Omental fat pad (tissue), 4 donors: ENCODE data around the gene AGAP1. TPM values are rescaled to one million over a fixed set of nuclear protein-coding genes. Genes with fewer than 3 reads are reported as not detected.

Source experiments
- ATAC-seq: fragments of 150-250 bp; one replicate; pipeline ENCODE4 v1.9.1; 2016; ENCODE audit warnings: mild to moderate bottlenecking, moderate library complexity; ENCODE audit not compliant: low FRiP score
- DNase-seq: peaks from one replicate; pipeline ENCODE4 v3.0.0-alpha.2; 2019; ENCODE audit warnings: low spot score
- CTCF ChIP-seq, 3 donors: fragments of 450-650 bp; IDR thresholded peaks; one replicate each; pipeline ENCODE4 v1.5.1; 2016 to 2017; ENCODE audit warnings: antibody characterized with exemption in 3 of 3, mild to moderate bottlenecking in 3 of 3, moderate library complexity in 2 of 3
- total RNA-seq, 4 donors: library from RNA; depleted of rRNA; stranded (reverse); fragments of >200 nt; gene quantifications; one replicate each; pipeline ENCODE4 v1.1.0, GENCODE V29; 2016

Gene AGAP1
- total RNA-seq, 4 donors from 2014 or later: 15.5 to 24.3 (median 16.2) TPM

- no peak for TF ChIP-seq CTCF (IDR thresholded peaks at IDR 0.05)
- ATAC-seq (no peak), DNase-seq (no peak)
Measured at GRCh38 chr2:236106761-236107160, 612.9 kb downstream of the AGAP1 start.

- no peak for ATAC-seq
- DNase-seq: no peak
- no peak for TF ChIP-seq CTCF (IDR thresholded peaks at IDR 0.05)
Measured at GRCh38 chr2:236107536-236107935, 613.7 kb downstream of the AGAP1 start.

GRCh38 chr2:236107942-236108625 is 614.2 kb downstream of the AGAP1 start:
- no peak for DNase-seq
- TF ChIP-seq CTCF (IDR thresholded peaks at IDR 0.05): no peak
- no peak for ATAC-seq

DNA sequence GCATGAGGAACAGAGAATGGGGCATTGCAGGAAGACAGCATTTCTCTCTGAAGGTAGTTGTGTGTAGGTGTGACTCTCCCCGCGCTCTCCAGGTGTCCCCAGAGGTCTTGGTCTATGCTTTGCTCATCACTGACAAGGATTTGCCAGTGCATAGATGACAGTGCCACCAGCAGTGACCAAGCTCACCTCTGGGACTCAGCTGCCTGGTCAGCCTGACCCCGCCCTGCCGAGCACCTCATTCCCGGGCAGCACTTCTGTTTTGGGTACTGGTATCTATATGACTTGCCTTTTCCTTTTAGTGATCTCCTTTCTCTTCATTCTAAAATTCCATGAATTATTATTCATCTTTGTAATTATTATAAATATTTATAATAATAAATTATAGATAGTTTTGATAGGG is 615.2 kb downstream of the AGAP1 start:
- no peak for ATAC-seq

GRCh38 chr2:236109473-236109872 is 615.6 kb downstream of the AGAP1 start:
- ATAC-seq (no peak), DNase-seq (no peak)
- no peak for TF ChIP-seq CTCF (IDR thresholded peaks at IDR 0.05)

More for the DNA sequence above, 615.2 kb downstream of the AGAP1 start:
- DNase-seq: no peak
- no peak for TF ChIP-seq CTCF (IDR thresholded peaks at IDR 0.05)

DNA sequence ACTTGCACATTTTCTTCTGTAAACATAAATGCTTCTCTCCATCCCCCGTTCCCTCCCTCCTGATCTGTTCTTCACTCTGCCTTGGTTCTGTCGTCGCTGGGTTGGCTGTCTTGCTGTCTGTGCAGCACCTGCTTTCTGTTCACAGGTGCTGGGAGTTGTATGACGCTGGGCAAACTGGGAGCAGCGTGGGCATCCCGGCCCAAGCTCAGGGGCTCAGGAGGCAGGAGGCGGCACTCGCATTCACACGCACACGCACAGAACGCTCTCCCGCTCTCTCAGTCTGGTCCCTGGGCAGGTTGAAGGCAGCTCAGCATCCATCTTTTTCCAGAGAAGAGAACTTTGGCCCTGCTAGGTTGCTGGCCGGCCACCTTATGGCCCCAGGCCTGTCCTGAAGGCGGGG is 618.6 kb downstream of the AGAP1 start:
- no peak for DNase-seq
- no peak for ATAC-seq
- TF ChIP-seq CTCF (IDR thresholded peaks at IDR 0.05): no peak

DNA sequence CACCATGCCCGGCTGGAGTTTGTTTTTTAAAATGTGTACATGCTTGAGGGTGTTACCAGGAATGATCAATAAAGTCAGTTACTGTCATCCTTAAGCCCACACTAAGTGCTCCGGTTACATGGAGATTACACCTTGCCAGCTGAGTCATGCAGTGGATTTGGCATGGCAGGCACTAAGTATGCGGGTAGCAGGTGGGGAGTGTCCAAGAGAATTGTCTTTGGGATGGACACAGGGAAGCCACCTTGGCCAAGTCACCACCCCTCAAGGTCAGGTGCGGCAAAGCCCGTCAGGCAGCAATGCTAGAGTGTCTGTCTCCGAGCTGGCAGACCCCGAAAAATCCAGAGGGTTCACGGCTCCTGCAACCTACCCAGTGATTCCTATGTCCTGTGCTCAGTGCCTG is 619.6 kb downstream of the AGAP1 start:
- DNase-seq (no peak), ATAC-seq (no peak)
- no peak for TF ChIP-seq CTCF (IDR thresholded peaks at IDR 0.05)
